Hepatocyte (in vitro differentiated cells): ENCODE results near the gene CAPZA2. TPM values are rescaled to one million over a fixed set of nuclear protein-coding genes. Genes with fewer than 3 reads are reported as not detected.

Experiments
- DNase-seq: peaks from one replicate; pipeline ENCODE4 v3.0.0-alpha.2; 2016; ENCODE audit warnings: low spot score
- H2AFZ ChIP-seq: fragments of 200-600 bp; sonication (generic); 2 replicates; pipeline ENCODE4 v1.6.0; 2016; ENCODE audit warnings: antibody characterized with exemption, mild to moderate bottlenecking
- H3K27ac ChIP-seq: fragments of 200-600 bp; sonication (generic); 2 replicates; pipeline ENCODE4 v1.5.1; 2016; ENCODE audit warnings: mild to moderate bottlenecking
- H3K27me3 ChIP-seq: fragments of 200-600 bp; sonication (generic); 2 replicates; pipeline ENCODE4 v1.6.1; 2016
- H3K36me3 ChIP-seq: fragments of 200-600 bp; sonication (generic); replicated peaks from 2 replicates; pipeline ENCODE4 v1.5.1; 2016; ENCODE audit warnings: low read depth; ENCODE audit not compliant: insufficient read depth
- H3K4me1 ChIP-seq: fragments of 200-600 bp; sonication (generic); 2 replicates; pipeline ENCODE4 v1.5.1; 2016; ENCODE audit warnings: mild to moderate bottlenecking, moderate library complexity; ENCODE audit not compliant: insufficient read depth
- H3K4me2 ChIP-seq: fragments of 200-600 bp; sonication (generic); 2 replicates; pipeline ENCODE4 v1.6.0; 2016
- H3K4me3 ChIP-seq: fragments of 200-600 bp; sonication (generic); 2 replicates; pipeline ENCODE4 v1.5.1; 2016; ENCODE audit warnings: mild to moderate bottlenecking
- H3K79me2 ChIP-seq: fragments of 200-600 bp; sonication (generic); 2 replicates; pipeline ENCODE4 v1.6.0; 2017; ENCODE audit warnings: mild to moderate bottlenecking
- H3K9me2 ChIP-seq: fragments of 200-600 bp; sonication (generic); replicated peaks from 2 replicates; pipeline ENCODE4 v1.6.0; 2017; ENCODE audit warnings: mild to moderate bottlenecking; ENCODE audit not compliant: insufficient read depth
- H3K9me3 ChIP-seq: fragments of 200-600 bp; sonication (generic); 2 replicates; pipeline ENCODE4 v1.5.1; 2016; ENCODE audit warnings: low read depth, mild to moderate bottlenecking
- H4K20me1 ChIP-seq: fragments of 200-600 bp; sonication (generic); 2 replicates; pipeline ENCODE4 v1.6.0; 2016; ENCODE audit warnings: mild to moderate bottlenecking; ENCODE audit not compliant: insufficient read depth, poor library complexity, severe bottlenecking
- EZH2 ChIP-seq: fragments of 200-600 bp; sonication (generic); IDR thresholded peaks from 2 replicates; pipeline ENCODE4 v1.6.1; 2016; ENCODE audit warnings: antibody characterized with exemption, mild to moderate bottlenecking, borderline replicate concordance
- EZH2phosphoT487 ChIP-seq: fragments of 200-600 bp; sonication (generic); IDR thresholded peaks from one replicate; pipeline ENCODE4 v1.6.1; 2018; ENCODE audit warnings: antibody characterized with exemption, mild to moderate bottlenecking, low read depth, moderate library complexity; ENCODE audit not compliant: unreplicated experiment, severe bottlenecking
- WGBS: methylation state at CpG from one replicate; pipeline ENCODE4 v1.1.6; 2016; ENCODE audit warnings: low lambda C conversion rate; ENCODE audit errors: missing lambda C conversion rate; 5-methylcytosine and 5-hydroxymethylcytosine counted together
- polyA plus RNA-seq: library from polyadenylated mRNA; unstranded; fragments of >200 nt; fragmentation: Nextera tagmentation; extraction: Ambion mirVana; gene quantifications from 2 replicates; pipeline ENCODE4 v1.2.1, GENCODE V29; 2016
- total RNA-seq: library from RNA; depleted of rRNA; stranded (reverse); fragments of >200 nt; gene quantifications from 2 replicates; pipeline ENCODE4 v1.2.3, GENCODE V29; 2014
- TF ChIP-seq, protein P1 (sequence below): fragments of 200-600 bp; sonication (generic); IDR thresholded peaks from 2 replicates; pipeline ENCODE4 v1.5.1; 2016; ENCODE audit warnings: antibody characterized with exemption, mild to moderate bottlenecking; ENCODE audit not compliant: poor library complexity

The CAPZA2 gene
- total and polyA plus RNA-seq, 2 experiments from 2014 or later = 151 to 154 TPM

DNA sequence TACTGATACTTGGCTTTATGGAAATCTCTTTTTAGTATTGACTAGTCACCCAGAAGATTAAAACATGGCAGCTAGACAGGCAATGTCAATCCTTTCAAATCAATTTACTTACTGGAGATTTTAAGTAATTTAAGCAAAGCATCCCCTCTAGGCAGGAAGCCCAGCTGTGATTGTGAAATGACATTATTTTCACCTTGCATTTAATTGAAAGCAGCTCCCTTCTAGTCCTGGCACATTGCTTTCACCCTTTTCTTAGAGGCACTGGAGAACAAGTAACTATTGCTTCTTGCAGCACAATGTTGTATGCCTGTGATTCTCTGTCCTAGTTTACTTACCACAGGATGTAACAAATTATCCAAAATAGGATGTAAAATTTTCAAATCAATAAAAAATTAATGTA lies 104.2 kb downstream of the CAPZA2 start:
- H3K9me2 ChIP-seq = no peaks in the 10 kb centered on the region
- H3K27ac ChIP-seq = no peak overlapping the region
- no peaks in the 10 kb centered on the region for H3K36me3 ChIP-seq
- H3K9me3 ChIP-seq = no peaks in the 10 kb centered on the region
- TF ChIP-seq EZH2 (no peak), EZH2phosphoT487 (no peak)
- TF ChIP-seq, protein P1, sequence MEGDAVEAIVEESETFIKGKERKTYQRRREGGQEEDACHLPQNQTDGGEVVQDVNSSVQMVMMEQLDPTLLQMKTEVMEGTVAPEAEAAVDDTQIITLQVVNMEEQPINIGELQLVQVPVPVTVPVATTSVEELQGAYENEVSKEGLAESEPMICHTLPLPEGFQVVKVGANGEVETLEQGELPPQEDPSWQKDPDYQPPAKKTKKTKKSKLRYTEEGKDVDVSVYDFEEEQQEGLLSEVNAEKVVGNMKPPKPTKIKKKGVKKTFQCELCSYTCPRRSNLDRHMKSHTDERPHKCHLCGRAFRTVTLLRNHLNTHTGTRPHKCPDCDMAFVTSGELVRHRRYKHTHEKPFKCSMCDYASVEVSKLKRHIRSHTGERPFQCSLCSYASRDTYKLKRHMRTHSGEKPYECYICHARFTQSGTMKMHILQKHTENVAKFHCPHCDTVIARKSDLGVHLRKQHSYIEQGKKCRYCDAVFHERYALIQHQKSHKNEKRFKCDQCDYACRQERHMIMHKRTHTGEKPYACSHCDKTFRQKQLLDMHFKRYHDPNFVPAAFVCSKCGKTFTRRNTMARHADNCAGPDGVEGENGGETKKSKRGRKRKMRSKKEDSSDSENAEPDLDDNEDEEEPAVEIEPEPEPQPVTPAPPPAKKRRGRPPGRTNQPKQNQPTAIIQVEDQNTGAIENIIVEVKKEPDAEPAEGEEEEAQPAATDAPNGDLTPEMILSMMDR = no peak
- DNase-seq = no peak
- H3K4me3 ChIP-seq = no peak overlapping the region
- no peak overlapping the region for H3K4me2 ChIP-seq
- no peak overlapping the region for H2AFZ ChIP-seq
- H4K20me1 ChIP-seq = no peaks in the 10 kb centered on the region
- no peaks in the 10 kb centered on the region for H3K27me3 ChIP-seq
- H3K4me1 ChIP-seq = no peaks in the 10 kb centered on the region
- H3K79me2 ChIP-seq = peaks cover 88% of the 10 kb centered on the region

DNA sequence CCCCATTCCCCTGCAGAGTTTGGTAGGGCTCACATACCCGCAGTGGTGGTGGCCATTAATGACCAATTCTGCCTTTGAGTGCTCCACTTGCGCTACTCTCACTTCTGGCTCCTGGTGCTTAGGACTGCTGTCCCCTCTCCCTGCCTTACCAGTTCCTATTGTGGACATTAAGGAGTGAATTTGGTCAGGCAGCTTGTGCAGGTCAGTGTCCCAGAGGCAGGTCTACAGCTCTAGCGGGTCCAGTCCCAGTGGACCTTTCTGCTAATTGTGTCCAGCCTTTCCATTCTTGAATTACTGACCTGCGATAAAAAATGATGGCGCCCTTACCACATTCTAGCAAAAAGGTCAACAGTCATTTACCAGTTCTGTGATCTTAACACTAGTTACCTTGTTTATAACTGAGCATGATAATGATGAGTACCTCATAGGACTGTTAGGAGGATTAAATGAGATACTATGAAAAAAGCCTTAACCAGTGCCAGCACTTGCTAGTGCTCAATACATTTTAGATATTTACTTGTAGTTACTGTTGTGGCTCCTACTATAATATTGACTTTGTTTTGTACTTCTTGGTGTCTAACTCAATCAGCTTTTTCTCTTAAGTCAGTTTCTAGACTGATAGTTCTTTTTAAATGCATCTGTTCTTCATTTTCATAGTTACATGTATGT lies 105.0 kb downstream of the CAPZA2 start:
- Histone ChIP-seq H3K9me2 (no peaks in the 10 kb centered on the region), H3K4me1 (no peaks in the 10 kb centered on the region), H3K4me2 (no peak overlapping the region), H3K27ac (no peak overlapping the region), H2AFZ (no peak overlapping the region), H3K79me2 (peaks cover 80% of the 10 kb centered on the region), H3K4me3 (no peak overlapping the region), H3K27me3 (no peaks in the 10 kb centered on the region), H3K9me3 (no peaks in the 10 kb centered on the region), H3K36me3 (no peaks in the 10 kb centered on the region), H4K20me1 (no peaks in the 10 kb centered on the region)
- WGBS = 95% methylated on average over 5 of the region's 5 CpGs
- no peak for DNase-seq
- TF ChIP-seq EZH2 (no peak), EZH2phosphoT487 (no peak)
- TF ChIP-seq, protein P1 = no peak

DNA sequence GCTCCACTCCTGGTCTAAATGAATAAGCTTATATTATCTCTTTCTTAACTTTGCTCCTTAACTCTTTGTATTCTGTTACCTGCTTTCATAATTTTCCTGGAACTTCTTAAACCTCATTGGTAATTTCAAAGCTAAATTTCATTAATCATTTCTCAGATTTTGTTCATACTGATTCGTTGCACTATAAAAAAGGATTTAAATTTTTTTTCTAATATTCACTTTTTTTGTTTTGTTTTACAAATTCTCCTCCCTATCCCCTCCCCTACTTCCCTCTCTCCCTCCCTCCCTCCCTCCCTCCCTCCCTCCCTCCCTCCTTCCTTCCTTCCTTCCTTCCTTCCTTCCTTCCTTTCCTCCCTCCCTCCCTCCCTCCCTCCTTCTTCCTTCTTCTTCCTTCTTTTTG lies 105.6 kb downstream of the CAPZA2 start:
- H3K4me2 ChIP-seq = no peak overlapping the region
- 95% methylated on average over 1 of the region's 1 CpG for WGBS
- no peaks in the 10 kb centered on the region for H3K4me1 ChIP-seq
- H3K27ac ChIP-seq = no peak overlapping the region
- TF ChIP-seq EZH2phosphoT487 (no peak), EZH2 (no peak)
- TF ChIP-seq, protein P1 = no peak
- peaks cover 77% of the 10 kb centered on the region for H3K79me2 ChIP-seq
- H3K9me3 ChIP-seq = no peaks in the 10 kb centered on the region
- H3K27me3 ChIP-seq = no peaks in the 10 kb centered on the region
- H3K4me3 ChIP-seq = no peak overlapping the region
- H4K20me1 ChIP-seq = no peaks in the 10 kb centered on the region
- H2AFZ ChIP-seq = no peak overlapping the region
- DNase-seq = no peak
- H3K36me3 ChIP-seq = no peaks in the 10 kb centered on the region
- no peaks in the 10 kb centered on the region for H3K9me2 ChIP-seq
